HUDEP-2 (cell line): ENCODE measurements around the gene MISP3.

ENCODE experiments used
- DNase-seq, 76 experiments: peaks; one replicate each; lab custom pipeline; 2025; ENCODE audit not compliant: unreplicated experiment in 76 of 76; lab: John Stamatoyannopoulos, UW

Gene MISP3

GRCh38 chr19:14118165-14119051 is 45.8 kb downstream of the MISP3 start:
- DNase-seq: peak in 10 of 76 experiments; percentile 11 to 59 (median 46)

DNA sequence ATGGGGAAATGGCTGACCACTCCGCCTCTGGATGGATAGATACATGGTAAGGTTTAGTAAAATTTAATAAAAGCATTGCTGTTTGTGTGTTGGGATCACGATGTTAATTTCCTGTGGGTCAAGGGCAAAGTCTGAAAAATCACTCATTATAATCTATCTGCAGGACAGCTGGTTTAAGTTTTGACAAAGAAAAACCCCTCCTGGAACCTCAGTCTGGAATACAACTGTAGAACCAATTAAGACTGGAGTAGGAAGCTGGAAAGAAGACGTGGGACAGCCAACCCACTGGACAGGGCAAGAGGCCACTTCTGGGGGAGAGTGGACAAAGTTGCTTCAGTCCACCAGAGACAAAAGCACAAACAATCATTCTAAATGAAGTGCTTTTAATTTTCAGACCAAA is 46.6 kb downstream of the MISP3 start:
- DNase-seq: no peak

- no peak for DNase-seq
Measured at GRCh38 chr19:14119644-14120496, 47.3 kb downstream of the MISP3 start.

DNA sequence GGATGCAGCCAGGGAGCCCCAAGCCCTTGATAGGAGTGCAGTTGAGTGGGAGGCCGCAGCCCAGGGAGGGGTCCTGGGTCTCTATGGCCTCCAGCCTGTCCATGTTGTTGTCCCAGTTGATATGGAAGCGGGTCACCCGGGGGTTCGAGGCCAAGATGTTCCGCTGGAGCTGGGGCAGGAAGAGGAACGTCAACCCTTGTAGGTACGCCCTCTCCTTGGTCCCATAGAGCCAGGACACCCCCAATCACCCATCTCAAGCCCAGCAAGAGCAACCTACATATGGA is 47.9 kb downstream of the MISP3 start:
- no peak for DNase-seq

DNA sequence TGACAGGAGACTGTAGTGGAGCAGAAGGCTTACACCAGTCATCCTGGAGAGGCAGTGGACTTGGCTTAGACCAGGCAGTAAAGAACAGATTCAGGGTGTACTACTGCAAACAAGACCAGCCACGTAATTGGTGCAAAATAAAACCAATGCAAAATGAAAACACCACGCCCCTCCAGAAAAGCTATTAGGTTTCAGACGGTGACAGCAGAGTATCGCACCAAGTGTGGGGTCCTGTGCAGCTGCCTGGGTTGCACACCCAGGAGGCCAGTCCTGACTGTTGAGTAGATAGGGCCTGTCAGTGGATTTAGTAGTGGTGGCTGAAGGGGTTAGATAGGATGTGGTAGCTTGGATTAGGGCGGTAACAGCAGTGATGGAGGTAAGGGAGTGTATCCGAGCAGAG is 50.3 kb downstream of the MISP3 start:
- no peak for DNase-seq
